ENCODE measurements around the gene LIMS2. TPM values are rescaled to one million over a fixed set of nuclear protein-coding genes. Genes with fewer than 3 reads are reported as not detected.
A peak's percentile ranks its signal among the peaks of the same experiment; 100 is the strongest.

The LIMS2 gene
- total and polyA plus RNA-seq, 2 donors (not counting 3 experiments of a cell fraction or from before 2014, with no cell fraction given) = 48.3 to 55.6 TPM

DNA sequence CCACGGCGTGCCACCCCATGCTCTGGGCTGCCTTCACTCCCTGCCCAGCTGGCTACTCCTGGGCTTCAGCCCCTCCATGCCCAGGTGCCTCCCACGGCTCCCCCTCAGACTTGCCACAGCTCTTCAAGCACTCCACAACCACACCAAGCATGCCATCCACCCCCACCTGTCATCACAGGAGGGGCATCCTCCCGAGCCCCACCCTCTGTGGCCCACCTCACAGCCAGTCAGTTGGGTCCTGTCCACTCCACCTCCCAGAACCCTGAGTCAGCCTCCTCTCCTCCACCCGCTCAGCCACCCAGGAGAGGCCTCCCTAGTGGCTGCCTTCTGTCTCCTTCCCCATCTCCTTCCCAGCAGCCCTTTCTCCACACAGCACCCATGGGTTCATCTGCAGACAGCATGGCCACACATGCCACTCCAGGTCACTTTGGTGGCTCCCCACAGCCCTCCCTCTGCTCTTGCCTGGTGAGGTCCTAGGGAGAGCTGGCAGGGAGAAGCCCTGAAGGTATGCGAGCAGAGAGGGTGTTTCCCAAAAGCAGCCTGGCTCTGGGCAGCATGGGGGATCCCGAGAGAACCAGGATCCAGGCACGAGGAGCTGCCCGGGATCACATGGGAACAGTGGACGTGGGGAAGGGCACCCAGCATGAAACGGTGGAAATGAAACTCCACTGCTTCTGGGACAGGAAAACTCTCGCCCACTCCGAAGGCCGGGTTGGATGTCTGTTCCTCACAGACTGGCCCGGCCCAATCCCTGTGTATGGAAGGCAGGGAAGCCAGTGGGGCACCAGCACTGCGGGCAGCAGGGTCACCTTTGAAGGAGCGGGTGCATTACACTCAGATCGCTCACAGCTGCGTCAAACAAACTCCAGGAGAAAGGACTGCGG lies 2.7 kb downstream of the LIMS2 start:
- Histone ChIP-seq H3K79me2 (ENCODE audit: control insufficient read depth, insufficient read depth, low read length) (no peaks in the 10 kb centered on the region), H3K27ac (ENCODE audit: insufficient read depth, low read depth, low read length) (no peak overlapping the region), H4K20me1 (replicated peaks; ENCODE audit: control insufficient read depth, extremely low read depth, insufficient read depth, low read length) (no peaks in the 10 kb centered on the region), H3K9me1 (replicated peaks; ENCODE audit: control insufficient read depth, extremely low read depth, insufficient read depth, low read length) (no peaks in the 10 kb centered on the region), H3K27me3 (ENCODE audit: control insufficient read depth in 2 of 2, insufficient read depth in 2 of 2, low read length in 2 of 2) (no peaks in the 10 kb centered on the region), H3K9me3 (replicated peaks; ENCODE audit: control insufficient read depth, insufficient read depth, low read length) (no peaks in the 10 kb centered on the region), H3K4me3 (replicated peaks in 1 of 3; ENCODE audit: insufficient read depth in 1 of 3, low read depth in 1 of 3, low read length in 3 of 3) (no peak overlapping the region), H3K9ac (replicated peaks; ENCODE audit: extremely low read depth, insufficient read depth, low read length) (no peak overlapping the region), H2AFZ (ENCODE audit: low read depth, low read length) (peak overlapping the region; percentile 74), H3K4me1 (ENCODE audit: control insufficient read depth, extremely low read depth, insufficient read depth, low read length) (peaks cover 18% of the 10 kb centered on the region), H3K4me2 (ENCODE audit: insufficient read depth, low read length) (no peak overlapping the region), H3K36me3 (ENCODE audit: control insufficient read depth in 2 of 2, extremely low read depth in 1 of 2, insufficient read depth in 2 of 2, low read length in 2 of 2) (no peaks in the 10 kb centered on the region)
- TF ChIP-seq POLR2A (IDR thresholded peaks at IDR 0.05; ENCODE audit: low read depth, low read length) = no peak
- no peak for TF ChIP-seq POLR2AphosphoS5 (IDR thresholded peaks at IDR 0.05; ENCODE audit: insufficient read depth, low read depth, low read length)
- no peak for TF ChIP-seq FOS (IDR thresholded peaks at IDR 0.05; ENCODE audit: borderline replicate concordance, insufficient read depth, low read length)
- TF ChIP-seq, protein P1, sequence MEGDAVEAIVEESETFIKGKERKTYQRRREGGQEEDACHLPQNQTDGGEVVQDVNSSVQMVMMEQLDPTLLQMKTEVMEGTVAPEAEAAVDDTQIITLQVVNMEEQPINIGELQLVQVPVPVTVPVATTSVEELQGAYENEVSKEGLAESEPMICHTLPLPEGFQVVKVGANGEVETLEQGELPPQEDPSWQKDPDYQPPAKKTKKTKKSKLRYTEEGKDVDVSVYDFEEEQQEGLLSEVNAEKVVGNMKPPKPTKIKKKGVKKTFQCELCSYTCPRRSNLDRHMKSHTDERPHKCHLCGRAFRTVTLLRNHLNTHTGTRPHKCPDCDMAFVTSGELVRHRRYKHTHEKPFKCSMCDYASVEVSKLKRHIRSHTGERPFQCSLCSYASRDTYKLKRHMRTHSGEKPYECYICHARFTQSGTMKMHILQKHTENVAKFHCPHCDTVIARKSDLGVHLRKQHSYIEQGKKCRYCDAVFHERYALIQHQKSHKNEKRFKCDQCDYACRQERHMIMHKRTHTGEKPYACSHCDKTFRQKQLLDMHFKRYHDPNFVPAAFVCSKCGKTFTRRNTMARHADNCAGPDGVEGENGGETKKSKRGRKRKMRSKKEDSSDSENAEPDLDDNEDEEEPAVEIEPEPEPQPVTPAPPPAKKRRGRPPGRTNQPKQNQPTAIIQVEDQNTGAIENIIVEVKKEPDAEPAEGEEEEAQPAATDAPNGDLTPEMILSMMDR (IDR thresholded peaks at IDR 0.05; ENCODE audit: extremely low read depth in 1 of 2, insufficient read depth in 1 of 2, low read depth in 1 of 2, low read length in 2 of 2) = no peak
- no peak for TF ChIP-seq MAX (IDR thresholded peaks at IDR 0.05; ENCODE audit: insufficient read depth, insufficient read length)
- no peak for TF ChIP-seq EZH2 (IDR thresholded peaks at IDR 0.05; ENCODE audit: borderline replicate concordance, low read depth, low read length, severe bottlenecking)
- TF ChIP-seq GATA2 (IDR thresholded peaks at IDR 0.05; ENCODE audit: insufficient read depth, insufficient read length, low read depth, low read length) = no peak
- no peak for TF ChIP-seq JUN (IDR thresholded peaks at IDR 0.05; ENCODE audit: borderline replicate concordance, insufficient read depth, insufficient read length, low read depth)
- DNase-seq (ENCODE audit: low read depth, low spot score) (no peak), FAIRE-seq (no peak)
- intact Hi-C loops (cut with micrococcal nuclease) (loop anchor here (1.0 kb wide), 1 partner anchor 8 kb away; no protein-coding TSS in a partner anchor), dilution Hi-C loops (cut with MboI; ENCODE audit: extremely low pct_ligation_motif_present, low sequenced_read_pairs) (no loop called here)
- ChIA-PET CTCF (interaction anchor here (1.2 to 5.7 kb wide), 4 partner anchors 8 to 80 kb away, joined by 3 to 151 read pairs (median 35); no protein-coding TSS in a partner anchor), POLR2A (no interaction called here)
- no TSS peak for BruUV-seq (replicated peaks)
